BJ (cell line): Measurements from ENCODE around the gene TC2N. TPM values are rescaled to one million over a fixed set of nuclear protein-coding genes. Genes with fewer than 3 reads are reported as not detected.
"Not testable (repeated sequence)": the region's sequence is repeated elsewhere in the genome, so short reads cannot be mapped to it uniquely, and the experiment has no call there.

Experiments used
- CTCF ChIA-PET: fragments of 350-600 bp; formaldehyde crosslinking; extraction: SDS; loops from one replicate; lab custom pipeline; 2021; ENCODE audit warnings: antibody characterized with exemption, inconsistent platforms; lab: Yijun Ruan, JAX
- POLR2A ChIA-PET: fragments of 300-600 bp; sonication (Branson Sonifier 250); formaldehyde crosslinking; extraction: SDS; loops from one replicate; lab custom pipeline; 2021; ENCODE audit warnings: antibody characterized with exemption; lab: Charles Lee
- DNase-seq: peaks from one replicate; pipeline ENCODE4 v3.0.0-alpha.2; 2011; ENCODE audit warnings: low read depth
- H3K27me3 ChIP-seq: 2 replicates; pipeline ENCODE4 v1.6.0; 2011; ENCODE audit warnings: low read length; ENCODE audit not compliant: control insufficient read depth, insufficient read depth
- H3K36me3 ChIP-seq: 2 replicates; pipeline ENCODE4 v1.5.1; 2011; ENCODE audit warnings: low read length; ENCODE audit not compliant: control insufficient read depth, insufficient read depth
- H3K4me3 ChIP-seq: 2 replicates; pipeline ENCODE4 v1.5.1; 2011; ENCODE audit warnings: low read depth, mild to moderate bottlenecking, control low read depth, low read length
- polyA plus RNA-seq: library from polyadenylated mRNA; depleted of rRNA; stranded (reverse); fragments of >200 nt; gene quantifications from 2 replicates; pipeline ENCODE4 v1.2.3, GENCODE V29; 2011
- TF ChIP-seq, protein P1 (sequence below): IDR thresholded peaks from 2 replicates; pipeline ENCODE4 v1.5.1; 2011; ENCODE audit warnings: low read depth, mild to moderate bottlenecking, control low read depth, inconsistent platforms, low read length, moderate library complexity; ENCODE audit not compliant: insufficient read depth

TC2N gene
- polyA plus RNA-seq, 1 experiment, result 0.05 TPM

DNA sequence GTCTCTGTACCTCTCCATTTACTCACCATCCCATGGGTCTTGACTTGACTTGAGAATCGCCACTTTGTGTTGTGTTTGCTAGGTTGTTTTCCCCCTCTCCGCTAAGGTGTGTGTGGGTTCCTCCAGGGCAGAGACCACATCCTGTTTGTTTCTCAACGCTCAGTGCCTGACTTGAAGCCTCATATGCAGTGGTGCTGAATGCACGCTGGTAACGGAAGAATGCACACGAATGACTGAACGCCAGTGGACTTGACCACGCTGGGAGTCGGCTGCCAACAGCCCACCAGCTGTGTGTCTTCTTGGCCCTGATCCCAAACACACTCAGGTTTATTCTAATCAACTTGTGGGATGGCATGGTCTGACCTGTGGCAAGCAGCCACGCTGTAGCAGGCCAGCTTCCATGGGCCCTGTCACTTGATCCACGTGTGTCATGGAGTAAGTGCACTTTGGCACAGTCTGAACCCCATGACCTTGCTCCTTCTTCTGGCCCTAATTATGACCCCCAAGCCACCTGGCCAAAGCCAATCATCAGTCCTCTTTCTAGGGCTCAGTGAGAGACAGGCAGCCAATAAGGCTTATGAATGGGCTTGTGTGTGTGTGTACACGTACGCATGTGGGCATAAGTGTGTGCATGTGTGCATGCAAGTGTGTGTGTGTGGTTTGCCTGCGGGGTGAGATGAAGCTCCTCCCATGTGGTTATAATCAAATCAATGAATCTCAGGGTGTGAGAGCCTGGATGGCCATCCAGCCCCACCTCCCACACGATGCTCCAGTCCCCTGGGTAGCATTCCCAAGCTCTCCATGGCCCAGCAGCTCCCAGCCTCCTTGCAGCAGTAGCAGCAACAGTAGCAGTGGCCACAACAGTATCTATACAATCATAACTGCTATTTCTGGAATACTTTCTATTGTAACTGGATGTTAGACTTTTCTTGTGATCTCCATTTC is 6.4 kb upstream of the TC2N start:
- ChIA-PET CTCF (interaction anchor here (1.3 kb wide), 1 partner anchor 19 kb away, joined by 7 read pairs; no protein-coding TSS in a partner anchor), POLR2A (no interaction called here)
- H3K27me3 ChIP-seq, result no peaks in the 10 kb centered on the region
- no peak for DNase-seq
- peaks cover 36% of the 10 kb centered on the region for H3K36me3 ChIP-seq
- TF ChIP-seq, protein P1, sequence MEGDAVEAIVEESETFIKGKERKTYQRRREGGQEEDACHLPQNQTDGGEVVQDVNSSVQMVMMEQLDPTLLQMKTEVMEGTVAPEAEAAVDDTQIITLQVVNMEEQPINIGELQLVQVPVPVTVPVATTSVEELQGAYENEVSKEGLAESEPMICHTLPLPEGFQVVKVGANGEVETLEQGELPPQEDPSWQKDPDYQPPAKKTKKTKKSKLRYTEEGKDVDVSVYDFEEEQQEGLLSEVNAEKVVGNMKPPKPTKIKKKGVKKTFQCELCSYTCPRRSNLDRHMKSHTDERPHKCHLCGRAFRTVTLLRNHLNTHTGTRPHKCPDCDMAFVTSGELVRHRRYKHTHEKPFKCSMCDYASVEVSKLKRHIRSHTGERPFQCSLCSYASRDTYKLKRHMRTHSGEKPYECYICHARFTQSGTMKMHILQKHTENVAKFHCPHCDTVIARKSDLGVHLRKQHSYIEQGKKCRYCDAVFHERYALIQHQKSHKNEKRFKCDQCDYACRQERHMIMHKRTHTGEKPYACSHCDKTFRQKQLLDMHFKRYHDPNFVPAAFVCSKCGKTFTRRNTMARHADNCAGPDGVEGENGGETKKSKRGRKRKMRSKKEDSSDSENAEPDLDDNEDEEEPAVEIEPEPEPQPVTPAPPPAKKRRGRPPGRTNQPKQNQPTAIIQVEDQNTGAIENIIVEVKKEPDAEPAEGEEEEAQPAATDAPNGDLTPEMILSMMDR, result no peak
- no peak overlapping the region for H3K4me3 ChIP-seq

DNA sequence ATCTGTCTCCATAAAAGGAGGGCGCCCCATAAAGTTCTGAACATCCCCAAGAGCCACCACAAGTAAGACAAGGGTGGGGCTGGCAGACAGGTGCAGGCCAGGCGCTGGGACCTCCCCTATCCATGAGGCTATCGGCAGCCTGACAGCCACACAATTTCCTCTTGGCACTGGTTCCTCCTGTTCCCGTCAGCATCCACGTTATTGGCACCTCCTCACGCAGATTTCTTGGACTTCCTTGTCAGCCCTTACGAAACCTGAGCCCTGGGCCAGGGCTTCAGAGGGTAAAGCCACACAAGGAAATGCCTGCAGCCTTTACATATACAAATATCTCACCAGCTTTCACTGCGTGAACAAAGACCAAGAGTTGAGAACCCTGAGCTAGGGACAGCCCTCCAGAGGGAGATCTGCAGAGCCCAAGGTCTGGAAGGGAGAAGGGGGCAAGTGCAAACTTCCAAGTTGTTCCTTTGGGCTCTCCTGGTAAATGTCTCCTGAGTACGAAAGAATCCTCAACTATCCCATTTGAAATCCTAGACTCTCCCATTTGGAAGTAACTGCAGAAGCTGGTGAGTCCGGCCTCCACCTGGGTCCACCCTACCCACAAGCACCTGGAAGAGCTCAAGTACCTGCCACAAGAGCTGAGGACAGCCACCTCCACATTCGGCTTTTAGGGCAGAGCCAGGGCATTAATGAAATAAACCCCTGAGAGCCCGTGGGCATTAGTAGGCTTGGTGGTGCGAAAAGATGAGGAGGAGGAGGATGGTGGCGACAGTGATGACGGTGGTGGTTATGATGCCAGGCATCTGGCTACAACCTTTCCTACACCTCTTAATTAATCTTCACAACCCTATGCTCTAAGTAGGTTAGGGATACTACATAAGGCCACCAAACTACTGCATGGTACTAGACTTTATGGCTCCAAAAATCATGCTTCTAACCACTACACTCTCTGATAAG is 5.5 kb upstream of the TC2N start:
- DNase-seq, result no peak
- CTCF ChIA-PET, result interaction anchor here (1.2 kb wide), 1 partner anchor 14 kb away, joined by 3 read pairs; no protein-coding TSS in a partner anchor
- TF ChIP-seq, protein P1, result no peak
- no peak overlapping the region for H3K4me3 ChIP-seq
- peaks cover 42% of the 10 kb centered on the region for H3K36me3 ChIP-seq
- no peaks in the 10 kb centered on the region for H3K27me3 ChIP-seq
- POLR2A ChIA-PET, result no interaction called here

DNA sequence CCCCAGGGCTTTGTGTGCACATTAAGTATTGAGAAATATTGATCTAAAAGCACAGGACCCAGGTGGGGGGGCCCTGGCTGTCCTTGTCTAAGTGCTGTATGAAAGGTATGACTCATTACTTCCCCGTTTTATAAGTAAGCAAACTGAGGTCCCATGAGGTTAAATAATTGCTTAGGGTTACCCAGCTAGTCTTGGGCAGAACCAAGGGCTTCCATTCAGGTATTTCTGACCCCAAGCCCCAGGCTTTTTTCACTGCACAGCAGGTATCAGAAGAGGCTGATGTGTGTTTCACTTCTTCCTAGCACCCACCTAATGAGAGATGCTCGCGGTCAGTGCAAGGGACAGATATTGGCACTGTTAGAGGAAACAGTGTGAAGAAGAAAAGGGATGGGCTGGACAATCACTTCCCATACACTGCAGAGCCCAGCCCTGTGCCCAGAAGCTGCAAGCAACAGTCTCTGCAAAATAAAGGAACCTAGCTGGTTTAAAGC is 4.7 kb upstream of the TC2N start:
- H3K36me3 ChIP-seq, result peaks cover 37% of the 10 kb centered on the region
- ChIA-PET CTCF (interaction anchor here (1.2 kb wide), 1 partner anchor 13 kb away, joined by 3 read pairs; no protein-coding TSS in a partner anchor), POLR2A (no interaction called here)
- no peaks in the 10 kb centered on the region for H3K27me3 ChIP-seq
- H3K4me3 ChIP-seq, result no peak overlapping the region
- TF ChIP-seq, protein P1, result no peak
- no peak for DNase-seq

DNA sequence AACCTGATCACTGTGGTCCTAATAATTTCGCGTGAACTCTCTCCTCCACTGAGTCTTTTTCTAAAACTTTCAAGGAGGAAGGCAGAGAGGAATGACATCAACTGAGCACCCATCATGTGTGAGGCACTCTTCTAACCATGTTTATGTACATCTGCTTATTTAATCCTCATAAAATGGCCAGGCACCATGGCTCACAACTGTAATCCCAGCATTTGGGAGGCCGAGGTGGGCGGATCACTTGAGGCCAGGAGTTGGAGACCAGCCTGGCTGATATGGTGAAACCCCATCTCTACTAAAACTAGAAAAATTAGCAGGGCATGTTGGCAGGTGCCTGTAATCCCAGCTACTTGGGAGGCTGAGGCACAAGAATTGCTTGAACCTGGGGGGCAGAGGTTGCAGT is 4.1 kb upstream of the TC2N start:
- DNase-seq, H3K4me3 ChIP-seq, H3K27me3 ChIP-seq, POLR2A ChIA-PET: not testable (repeated sequence)
- H3K36me3 ChIP-seq, result peaks cover 34% of the 10 kb centered on the region
- CTCF ChIA-PET, result interaction anchor here (1.2 kb wide), 1 partner anchor 13 kb away, joined by 3 read pairs; no protein-coding TSS in a partner anchor

DNA sequence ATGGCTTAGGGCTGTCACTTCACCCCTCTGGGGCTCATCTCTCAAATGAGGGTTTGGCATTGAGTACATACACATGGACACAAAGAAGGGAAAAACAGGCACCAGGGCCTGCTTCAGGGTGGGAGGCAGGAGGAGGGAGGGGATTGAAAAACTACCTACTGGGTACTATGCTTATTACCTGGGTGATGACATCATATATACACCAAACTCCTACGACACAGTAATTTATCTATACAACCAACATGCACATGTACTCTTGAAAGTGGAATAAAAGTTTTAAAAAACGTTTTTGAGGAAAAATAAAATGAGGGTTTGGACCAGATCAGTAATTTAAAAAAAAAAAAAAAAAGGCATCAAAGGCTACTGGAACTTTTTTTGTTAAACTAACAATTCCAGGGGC is 3.6 kb upstream of the TC2N start:
- ChIA-PET POLR2A (no interaction called here), CTCF (no interaction called here)
- peaks cover 32% of the 10 kb centered on the region for H3K36me3 ChIP-seq
- TF ChIP-seq, protein P1, result no peak
- H3K4me3 ChIP-seq, result no peak overlapping the region
- no peak for DNase-seq
- no peaks in the 10 kb centered on the region for H3K27me3 ChIP-seq
